Stimulated activated naive CD8-positive, alpha-beta T cell treated with anti-CD3 and anti-CD28 coated beads, Interleukin-15, amount 100 ng/mL, for 72 hours (primary cell): ENCODE data around the gene ZNF787.

Source experiments
- ATAC-seq: fragments of 150-1000 bp; cut with Tn5 transposase; 2 replicates; pipeline ENCODE4 v1.10.0; 2021; ENCODE audit warnings: mild to moderate bottlenecking, moderate library complexity
- DNase-seq, 2 donors: peaks; one replicate each; pipeline ENCODE4 v3.0.0; 2021 to 2022
- H3K27ac Mint-ChIP-seq, 2 donors: one replicate each; pipeline ENCODE4 v1.8.0; 2022; ENCODE audit warnings: mild to moderate bottlenecking in 2 of 2, mixed read lengths in 2 of 2, moderate library complexity in 2 of 2
- H3K27me3 Mint-ChIP-seq: one replicate; pipeline ENCODE4 v1.8.0; 2022; ENCODE audit warnings: mixed read lengths
- H3K4me1 Mint-ChIP-seq: one replicate; pipeline ENCODE4 v1.8.0; 2022; ENCODE audit warnings: mild to moderate bottlenecking, mixed read lengths
- H3K4me3 Mint-ChIP-seq, 2 donors: one replicate each; pipeline ENCODE4 v1.8.0; 2022; ENCODE audit warnings: mild to moderate bottlenecking in 2 of 2, mixed read lengths in 2 of 2, moderate library complexity in 1 of 2
- H3K9me3 Mint-ChIP-seq, 2 donors: one replicate each; pipeline ENCODE4 v1.8.0; 2022; ENCODE audit warnings: mixed read lengths in 2 of 2

ZNF787 gene

GRCh38 chr19:56117376-56117884, 3.7 kb downstream of the ZNF787 start:
- ATAC-seq (no peak), DNase-seq (no peak)
- Mint-ChIP-seq H3K4me3 (peak overlapping the region in 1 of 2 donors; percentile 10), H3K9me3 (no peaks in the 10 kb centered on the region), H3K27me3 (no peaks in the 10 kb centered on the region), H3K4me1 (peaks cover 71% of the 10 kb centered on the region), H3K27ac (peak overlapping the region in 1 of 2 donors; percentile 67)

DNA sequence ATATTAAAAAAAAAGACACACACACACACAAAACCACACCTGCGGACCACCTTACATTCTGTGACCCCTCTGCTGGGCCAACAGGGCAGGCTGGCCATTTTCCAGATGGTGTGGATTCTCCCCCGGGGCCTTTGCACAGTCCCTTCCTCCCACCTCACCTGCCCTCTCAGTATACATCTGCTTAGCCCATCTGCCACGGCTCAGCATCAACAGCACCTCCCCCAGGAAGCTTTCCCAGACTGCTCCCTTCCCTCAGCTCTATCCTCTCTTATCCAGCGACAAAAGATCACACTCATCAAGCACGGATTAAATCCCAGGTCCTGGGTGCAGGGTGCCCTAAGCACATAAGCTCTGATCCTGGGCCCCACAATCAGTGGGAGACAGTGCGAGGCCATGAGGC, 4.5 kb downstream of the ZNF787 start:
- Mint-ChIP-seq H3K27ac (no peak overlapping the region), H3K4me3 (no peak overlapping the region), H3K27me3 (no peaks in the 10 kb centered on the region), H3K4me1 (peaks cover 79% of the 10 kb centered on the region), H3K9me3 (no peaks in the 10 kb centered on the region)
- no peak for ATAC-seq
- no peak for DNase-seq

DNA sequence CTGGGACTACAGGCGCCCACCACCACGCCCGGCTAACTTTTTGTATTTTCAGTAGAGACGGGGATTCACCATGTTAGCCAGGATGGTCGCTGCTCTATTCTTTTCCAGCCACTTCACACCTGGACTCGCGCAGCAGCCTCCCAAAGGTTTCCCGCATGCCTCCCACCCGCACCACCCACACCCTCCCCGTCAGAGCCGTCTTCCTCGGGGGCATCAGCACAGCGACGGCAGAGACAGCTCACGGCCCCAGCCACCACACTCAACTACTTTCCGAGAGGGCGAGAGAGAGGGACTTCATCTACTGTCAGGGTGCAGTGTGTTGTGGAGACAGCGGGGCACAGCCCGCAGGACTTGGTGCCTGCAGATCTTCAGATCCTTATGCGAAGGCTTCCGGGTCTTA, 5.6 kb downstream of the ZNF787 start:
- DNase-seq = no peak
- H3K4me3 Mint-ChIP-seq = no peak overlapping the region
- peaks cover 90% of the 10 kb centered on the region for H3K4me1 Mint-ChIP-seq
- ATAC-seq = no peak
- H3K27ac Mint-ChIP-seq = peak overlapping the region in 1 of 2 donors; percentile 36
- no peaks in the 10 kb centered on the region for H3K9me3 Mint-ChIP-seq
- no peaks in the 10 kb centered on the region for H3K27me3 Mint-ChIP-seq

GRCh38 chr19:56114778-56115110, 6.4 kb downstream of the ZNF787 start:
- DNase-seq = no peak
- Mint-ChIP-seq H3K4me1 (peaks cover 88% of the 10 kb centered on the region), H3K9me3 (no peaks in the 10 kb centered on the region), H3K27ac (peak overlapping the region in 1 of 2 donors; percentile 36), H3K4me3 (peak overlapping the region in 1 of 2 donors; percentile 55), H3K27me3 (no peaks in the 10 kb centered on the region)
- ATAC-seq = no peak

DNA sequence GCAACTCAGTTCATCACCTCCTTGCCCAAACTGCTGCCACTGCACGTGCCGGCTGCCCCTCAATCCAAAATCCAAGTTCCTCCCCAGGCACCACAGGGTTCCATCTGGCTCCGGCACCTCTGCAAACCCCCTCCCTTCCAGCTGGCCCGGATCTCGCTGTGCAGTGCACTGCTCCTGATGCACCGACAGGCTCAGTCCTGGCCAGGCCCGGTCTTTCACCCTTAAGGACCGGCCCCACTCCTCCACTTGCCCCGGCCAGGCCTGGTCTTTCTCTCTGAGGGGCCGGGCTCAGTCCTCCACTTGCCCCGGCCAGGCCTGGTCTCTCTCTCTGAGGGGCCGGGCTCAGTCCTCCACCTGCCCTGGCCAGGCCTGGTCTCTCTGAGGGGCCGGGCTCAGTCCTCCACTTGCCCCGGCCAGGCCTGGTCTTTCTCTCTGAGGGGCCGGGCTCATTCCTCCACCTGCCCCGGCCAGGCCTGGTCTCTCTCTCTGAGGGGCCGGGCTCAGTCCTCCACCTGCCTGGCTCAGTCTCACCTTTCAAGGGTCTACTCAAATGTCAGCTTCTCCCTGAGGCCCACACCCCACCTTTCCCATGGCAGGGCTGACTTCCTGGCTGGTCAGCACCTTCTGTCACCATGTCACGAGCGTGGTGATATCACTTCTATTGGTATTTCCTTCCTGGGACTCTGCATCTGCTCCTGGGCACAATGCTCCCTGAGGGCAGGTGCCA, 6.9 kb downstream of the ZNF787 start:
- H3K27me3 Mint-ChIP-seq = no peaks in the 10 kb centered on the region
- peak overlapping the region in 1 of 2 donors; percentile 60 for H3K27ac Mint-ChIP-seq
- ATAC-seq (no peak), DNase-seq (no peak)
- peaks cover 85% of the 10 kb centered on the region for H3K4me1 Mint-ChIP-seq
- peak overlapping the region in 1 of 2 donors; percentile 32 for H3K4me3 Mint-ChIP-seq
- no peaks in the 10 kb centered on the region for H3K9me3 Mint-ChIP-seq

GRCh38 chr19:56113074-56113632, 7.9 kb downstream of the ZNF787 start:
- Mint-ChIP-seq H3K27me3 (no peaks in the 10 kb centered on the region), H3K27ac (peak overlapping the region in 1 of 2 donors; percentile 23), H3K9me3 (no peaks in the 10 kb centered on the region), H3K4me1 (peaks cover 86% of the 10 kb centered on the region), H3K4me3 (peak overlapping the region in 1 of 2 donors; percentile 46)
- DNase-seq = no peak
- ATAC-seq = no peak

- no peaks in the 10 kb centered on the region for H3K27me3 Mint-ChIP-seq
- H3K27ac Mint-ChIP-seq = peak overlapping the region; percentile 55 to 67
- H3K4me3 Mint-ChIP-seq = peak overlapping the region; percentile 2 to 73
- no peak for DNase-seq
- H3K9me3 Mint-ChIP-seq = no peaks in the 10 kb centered on the region
- no peak for ATAC-seq
- H3K4me1 Mint-ChIP-seq = peaks cover 86% of the 10 kb centered on the region
These were observed 8.8 kb downstream of the ZNF787 start for GRCh38 chr19:56112313-56112709.

DNA sequence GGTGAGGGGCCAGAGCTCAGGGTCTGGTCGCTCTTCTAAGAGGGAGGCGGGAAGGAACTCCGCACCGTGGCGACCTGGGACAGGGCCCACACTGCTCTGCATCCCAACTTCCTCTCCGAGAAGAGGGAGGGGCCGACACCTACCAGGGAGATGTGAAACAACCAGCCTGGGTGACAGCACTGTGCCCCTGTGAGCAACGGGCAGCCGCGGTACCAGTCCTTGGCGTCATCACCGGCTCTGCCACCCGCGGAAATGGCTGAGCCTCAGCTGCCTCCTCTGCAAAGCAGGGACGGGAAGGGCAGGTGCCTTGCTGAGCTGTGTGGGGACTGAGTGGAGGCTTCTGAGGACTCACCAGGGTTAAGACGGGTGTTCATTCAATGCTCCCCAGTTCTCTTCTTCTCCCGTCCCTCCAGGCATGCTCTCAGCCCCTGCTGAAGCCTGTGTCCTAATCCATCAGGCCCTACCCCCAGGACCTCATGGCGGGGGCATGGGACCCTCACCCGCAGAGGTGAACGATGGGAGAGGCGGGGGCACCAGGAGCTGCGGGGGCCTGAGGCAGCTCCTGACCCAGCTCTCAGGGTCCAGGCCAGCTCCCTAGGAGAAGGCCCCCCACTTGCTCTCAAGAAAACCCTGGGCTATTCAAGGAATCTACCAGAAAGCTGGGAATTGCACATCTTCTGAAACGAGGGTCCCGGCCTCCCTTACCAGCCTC, 9.3 kb downstream of the ZNF787 start:
- Mint-ChIP-seq H3K27ac (peak overlapping the region in 1 of 2 donors; percentile 12), H3K4me3 (peak overlapping the region; percentile 27 to 73), H3K4me1 (peaks cover 90% of the 10 kb centered on the region), H3K9me3 (no peaks in the 10 kb centered on the region), H3K27me3 (no peaks in the 10 kb centered on the region)
- ATAC-seq = peak; percentile 95
- DNase-seq = peak; percentile 33 to 61

DNA sequence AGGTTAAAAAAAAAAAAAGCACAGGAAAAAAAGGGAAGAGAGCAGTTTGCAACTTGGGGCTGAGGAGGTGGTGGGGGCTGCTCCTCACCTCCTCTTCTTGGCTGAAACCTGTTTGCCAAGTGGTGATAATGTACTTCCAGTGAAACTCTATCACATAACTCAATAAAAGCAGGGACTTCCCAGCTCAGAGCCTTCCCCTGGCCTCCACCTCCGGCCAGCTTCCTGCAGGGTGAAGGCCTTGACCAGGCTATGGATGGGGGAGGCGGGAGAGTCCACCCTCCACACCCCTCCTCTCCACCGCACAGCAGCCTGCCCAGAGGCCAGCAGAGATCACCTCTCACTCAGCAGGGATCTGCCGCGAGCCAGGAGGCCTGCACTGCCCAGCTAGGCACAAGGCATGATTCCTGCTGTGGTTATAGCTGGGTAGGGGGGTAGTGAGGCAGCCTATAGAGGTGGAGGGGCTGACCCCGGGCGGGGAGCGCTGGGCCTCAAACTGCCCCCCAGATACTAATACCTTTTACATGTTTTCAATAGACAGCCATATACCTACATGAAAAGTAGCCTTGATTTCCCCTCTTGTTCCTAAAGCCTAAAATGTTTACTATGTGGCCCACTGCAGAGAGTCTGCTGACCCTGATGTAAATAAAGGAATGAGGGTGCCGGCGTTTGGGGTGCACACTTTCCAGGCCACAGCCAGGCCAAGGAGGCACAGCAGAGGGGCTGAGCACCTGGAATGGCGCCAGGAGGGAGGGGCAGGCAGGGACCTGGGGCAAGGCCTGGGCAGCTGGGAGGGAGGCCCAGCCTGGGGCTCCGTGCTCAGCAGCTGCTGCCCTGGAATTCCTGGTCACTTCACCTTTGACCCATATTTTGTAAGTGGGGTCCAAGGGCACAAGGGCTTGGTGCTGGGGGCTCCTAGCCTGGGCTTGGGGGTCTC, 10.3 kb downstream of the ZNF787 start:
- ATAC-seq (no peak), DNase-seq (no peak)
- Mint-ChIP-seq H3K27ac (no peak overlapping the region), H3K4me3 (peak overlapping the region in 1 of 2 donors; percentile 73), H3K27me3 (no peaks in the 10 kb centered on the region), H3K9me3 (no peaks in the 10 kb centered on the region), H3K4me1 (peaks cover 95% of the 10 kb centered on the region)

DNA sequence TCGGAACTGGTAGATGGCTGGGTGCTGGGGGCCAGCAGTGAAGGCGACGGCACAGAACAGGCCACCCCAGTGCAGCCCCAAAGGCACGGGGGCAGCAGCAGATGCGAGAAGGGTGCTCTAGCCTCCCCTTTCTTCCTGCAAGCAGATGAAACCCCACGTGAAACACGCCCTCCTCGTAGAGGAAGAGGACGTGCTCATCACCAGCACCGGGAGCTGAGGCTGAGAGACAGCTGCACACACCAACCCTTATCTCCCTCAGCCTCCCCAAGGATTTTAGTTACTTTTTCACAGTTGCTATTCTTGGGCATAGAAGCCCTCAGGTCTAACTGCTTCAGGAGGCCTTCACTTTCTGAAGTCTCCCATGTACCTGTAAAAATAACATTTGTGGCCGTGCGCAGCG, 11.9 kb downstream of the ZNF787 start:
- ATAC-seq (no peak), DNase-seq (no peak)
- no peak overlapping the region for H3K4me3 Mint-ChIP-seq
- no peaks in the 10 kb centered on the region for H3K9me3 Mint-ChIP-seq
- peaks cover 93% of the 10 kb centered on the region for H3K4me1 Mint-ChIP-seq
- H3K27me3 Mint-ChIP-seq = no peaks in the 10 kb centered on the region
- H3K27ac Mint-ChIP-seq = peak overlapping the region in 1 of 2 donors; percentile 82

DNA sequence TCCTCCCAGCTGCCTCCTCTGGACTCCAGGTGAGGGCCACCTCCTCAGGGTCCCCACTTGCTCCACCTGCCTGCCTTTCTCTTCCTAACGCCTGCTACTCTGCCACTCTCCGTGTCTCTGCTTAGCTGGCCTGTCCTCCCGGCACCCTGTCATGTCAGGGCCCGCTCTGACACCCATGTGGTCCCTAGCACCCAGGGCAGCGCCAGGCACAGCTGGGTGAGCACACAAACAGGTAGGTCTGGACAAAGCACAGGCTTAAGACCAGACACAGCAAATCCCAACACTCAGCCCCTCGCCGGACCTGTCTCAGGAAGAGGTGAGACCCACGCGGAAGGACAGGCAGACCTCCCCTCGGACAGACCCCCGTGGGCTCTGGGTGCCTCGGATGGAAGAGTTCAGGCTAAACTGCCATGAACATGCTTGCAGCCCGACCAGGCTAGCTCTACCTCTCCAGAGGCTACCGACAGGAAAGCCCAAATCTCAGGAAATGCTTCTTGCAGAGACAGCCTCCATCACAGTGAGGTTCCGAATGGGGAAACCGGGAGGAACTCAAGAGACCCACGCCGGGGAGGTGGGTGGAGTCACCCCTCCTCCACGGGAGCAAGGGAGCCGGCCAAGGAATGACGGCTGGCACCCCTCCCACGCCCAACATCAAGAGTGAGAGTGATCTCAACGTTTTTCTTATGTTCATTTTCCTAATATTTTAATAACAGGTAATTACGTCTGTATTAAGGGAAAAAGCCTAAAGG, 12.5 kb downstream of the ZNF787 start:
- DNase-seq (no peak), ATAC-seq (no peak)
- Mint-ChIP-seq H3K9me3 (no peaks in the 10 kb centered on the region), H3K27ac (peak overlapping the region; percentile 50 to 75), H3K27me3 (no peaks in the 10 kb centered on the region), H3K4me3 (peak overlapping the region in 1 of 2 donors; percentile 12), H3K4me1 (peaks cover 88% of the 10 kb centered on the region)

DNA sequence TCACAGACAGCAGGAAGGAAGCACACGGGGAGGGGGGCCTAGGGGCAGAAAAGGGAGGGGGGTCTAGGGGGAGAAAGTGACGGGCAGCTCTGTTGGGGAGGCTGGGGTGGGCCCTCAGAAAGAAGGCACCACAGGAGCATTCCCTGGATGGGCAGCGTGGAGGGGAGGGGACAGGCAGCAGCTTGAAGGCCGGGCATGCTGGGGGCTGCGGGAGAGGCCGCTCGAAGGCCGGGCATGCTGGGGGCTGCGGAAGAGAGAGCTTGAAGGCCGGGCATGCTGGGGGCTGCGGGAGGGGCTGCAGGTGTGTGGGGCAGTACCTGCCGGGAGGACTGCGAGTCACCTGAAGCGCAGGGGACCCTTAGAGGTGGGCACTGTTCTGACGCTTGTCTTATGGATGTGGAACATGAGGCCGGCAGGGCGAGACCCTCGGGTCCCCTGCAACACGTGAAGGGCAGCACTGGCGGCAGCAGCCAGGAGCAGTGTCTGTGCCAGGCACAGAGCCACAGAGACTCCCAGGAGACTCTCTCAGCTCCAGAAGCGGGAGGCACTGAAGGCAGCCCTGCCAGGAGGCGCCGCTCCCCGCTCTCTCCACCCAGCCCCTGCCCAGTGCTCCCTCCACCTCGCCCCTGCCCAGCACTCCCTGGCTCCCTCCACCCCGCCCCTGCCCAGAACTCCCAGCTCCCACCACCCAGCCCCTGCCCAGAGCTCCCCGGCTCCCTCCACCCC, 13.3 kb downstream of the ZNF787 start:
- H3K9me3 Mint-ChIP-seq = no peaks in the 10 kb centered on the region
- DNase-seq (no peak), ATAC-seq (no peak)
- H3K27ac Mint-ChIP-seq = no peak overlapping the region
- no peaks in the 10 kb centered on the region for H3K27me3 Mint-ChIP-seq
- peaks cover 86% of the 10 kb centered on the region for H3K4me1 Mint-ChIP-seq
- H3K4me3 Mint-ChIP-seq = no peak overlapping the region

GRCh38 chr19:56106993-56107392, 14.1 kb downstream of the ZNF787 start:
- ATAC-seq = no peak
- no peak for DNase-seq
- Mint-ChIP-seq H3K9me3 (no peaks in the 10 kb centered on the region), H3K4me3 (peak overlapping the region; percentile 7 to 52), H3K4me1 (peaks cover 83% of the 10 kb centered on the region), H3K27me3 (no peaks in the 10 kb centered on the region), H3K27ac (peak overlapping the region; percentile 13 to 50)

DNA sequence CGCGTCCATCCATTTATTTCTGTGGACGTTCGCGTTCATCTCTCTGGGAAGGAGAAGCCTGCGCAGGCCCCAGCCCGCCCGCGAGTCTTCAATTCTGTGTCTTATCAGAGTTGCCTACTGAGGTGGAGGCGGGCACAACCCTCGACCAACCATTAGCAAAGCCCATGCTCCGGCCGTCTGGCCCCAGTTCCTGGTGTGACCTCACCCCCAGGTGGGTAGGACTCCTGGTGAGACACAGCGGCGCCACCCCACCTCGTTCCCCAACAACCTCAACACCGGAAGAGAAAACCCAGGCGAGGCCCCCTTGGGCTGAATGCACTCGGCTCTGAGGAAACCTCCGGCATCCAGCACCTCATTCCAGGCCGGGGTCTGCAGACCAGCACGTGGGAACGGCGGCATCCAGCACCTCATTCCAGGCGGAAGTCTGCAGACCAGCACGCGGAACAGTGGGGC, 14.7 kb downstream of the ZNF787 start:
- peaks cover 80% of the 10 kb centered on the region for H3K4me1 Mint-ChIP-seq
- H3K27ac Mint-ChIP-seq = peak overlapping the region in 1 of 2 donors; percentile 94
- H3K4me3 Mint-ChIP-seq = peak overlapping the region; percentile 7 to 65
- DNase-seq (no peak), ATAC-seq (no peak)
- H3K27me3 Mint-ChIP-seq = no peaks in the 10 kb centered on the region
- no peaks in the 10 kb centered on the region for H3K9me3 Mint-ChIP-seq
